PC-3 (cell line): ENCODE results near the gene TNRC6B.

Experiments
- CTCF ChIP-seq: fragments of 300-600 bp; sonication (generic); conservative IDR thresholded peaks from 2 replicates; pipeline ENCODE4 v1.5.1; 2017; ENCODE audit warnings: antibody characterized with exemption, low read depth, mild to moderate bottlenecking, low read length
- EZH2 ChIP-seq: fragments of 300-600 bp; sonication (generic); IDR thresholded peaks from one replicate; pipeline ENCODE4 v1.6.1; 2017; ENCODE audit warnings: antibody characterized with exemption, mild to moderate bottlenecking, low read length; ENCODE audit not compliant: unreplicated experiment

GRCh38 chr22:40247976-40248375 is 70.3 kb downstream of the TNRC6B start:
- TF ChIP-seq EZH2 (no peak), CTCF (no peak)
